Esophagus muscularis mucosa (tissue), 3 donors: ENCODE results near the gene EDC4.

ENCODE experiments used
- CTCF ChIP-seq, 3 experiments: fragments of 200-600 bp in 2 of 3; fragments of 450-650 bp in 1 of 3; sonication (generic) in 2 of 3; IDR thresholded peaks; one replicate each; pipeline ENCODE4 v1.5.1; 2017 to 2019; ENCODE audit warnings: antibody characterized with exemption in 3 of 3, mild to moderate bottlenecking in 2 of 3, moderate library complexity in 1 of 3
- POLR2A ChIP-seq: fragments of 450-650 bp; IDR thresholded peaks from one replicate; pipeline ENCODE4 v1.6.1; 2017; ENCODE audit warnings: antibody characterized with exemption, moderate library complexity, mild to moderate bottlenecking, low read depth

GRCh38 chr16:67828651-67829050 is 44.2 kb upstream of the EDC4 start:
- TF ChIP-seq CTCF (IDR thresholded peaks at IDR 0.05) (no peak), POLR2A (no peak)
